ENCODE measurements around the gene TVP23C.

TVP23C gene

DNA sequence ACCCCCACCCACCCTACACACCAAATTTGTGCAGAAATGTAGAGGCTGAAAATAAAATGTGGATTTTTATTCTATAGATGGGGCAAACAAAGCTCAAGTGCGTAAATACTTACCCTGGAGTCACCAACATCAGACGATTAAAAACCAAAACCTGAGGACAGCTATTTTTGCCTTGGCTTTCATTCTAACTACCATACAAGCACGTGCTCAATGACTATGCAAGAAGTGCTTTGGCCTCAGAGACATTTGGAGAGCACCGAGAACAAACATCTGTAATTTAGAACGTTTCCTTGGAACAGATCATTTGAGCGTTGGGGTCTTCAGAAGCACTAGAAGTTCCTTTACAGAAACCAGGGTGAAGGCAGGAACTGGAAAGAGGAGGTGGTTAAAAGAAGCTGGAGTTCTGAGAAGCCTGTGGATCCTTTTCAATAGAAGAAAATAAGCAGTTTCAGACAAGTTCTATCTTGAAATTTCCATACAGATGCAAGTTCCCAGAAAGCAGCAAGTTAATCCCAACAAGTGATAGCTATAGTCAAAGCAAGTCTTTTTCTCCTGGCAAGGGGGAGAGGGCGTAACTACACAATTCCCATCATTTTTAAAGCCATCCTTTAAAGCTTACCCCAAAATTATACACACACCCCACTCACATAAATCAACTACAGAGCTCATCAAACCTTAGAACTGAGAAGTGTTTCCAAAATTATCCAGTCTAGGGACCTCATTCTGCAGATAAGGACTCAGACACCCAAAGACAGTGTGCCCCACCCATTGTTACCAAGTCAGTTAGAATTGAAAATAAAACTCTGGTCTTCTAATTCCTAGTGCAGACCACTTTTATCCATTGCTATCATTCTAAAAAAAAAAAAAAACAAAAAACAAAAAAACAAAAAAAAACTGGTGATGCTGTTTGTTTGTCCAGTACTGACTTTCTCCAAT lies 66.3 kb downstream of the TVP23C start:
- no peaks in the 10 kb centered on the region for H4K20me1 ChIP-seq (ENCODE audit: insufficient read depth, low read length)
- no peaks in the 10 kb centered on the region for H3K27me3 ChIP-seq (ENCODE audit: insufficient read depth, low read length)
- TF ChIP-seq, protein P1, sequence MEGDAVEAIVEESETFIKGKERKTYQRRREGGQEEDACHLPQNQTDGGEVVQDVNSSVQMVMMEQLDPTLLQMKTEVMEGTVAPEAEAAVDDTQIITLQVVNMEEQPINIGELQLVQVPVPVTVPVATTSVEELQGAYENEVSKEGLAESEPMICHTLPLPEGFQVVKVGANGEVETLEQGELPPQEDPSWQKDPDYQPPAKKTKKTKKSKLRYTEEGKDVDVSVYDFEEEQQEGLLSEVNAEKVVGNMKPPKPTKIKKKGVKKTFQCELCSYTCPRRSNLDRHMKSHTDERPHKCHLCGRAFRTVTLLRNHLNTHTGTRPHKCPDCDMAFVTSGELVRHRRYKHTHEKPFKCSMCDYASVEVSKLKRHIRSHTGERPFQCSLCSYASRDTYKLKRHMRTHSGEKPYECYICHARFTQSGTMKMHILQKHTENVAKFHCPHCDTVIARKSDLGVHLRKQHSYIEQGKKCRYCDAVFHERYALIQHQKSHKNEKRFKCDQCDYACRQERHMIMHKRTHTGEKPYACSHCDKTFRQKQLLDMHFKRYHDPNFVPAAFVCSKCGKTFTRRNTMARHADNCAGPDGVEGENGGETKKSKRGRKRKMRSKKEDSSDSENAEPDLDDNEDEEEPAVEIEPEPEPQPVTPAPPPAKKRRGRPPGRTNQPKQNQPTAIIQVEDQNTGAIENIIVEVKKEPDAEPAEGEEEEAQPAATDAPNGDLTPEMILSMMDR (IDR thresholded peaks at IDR 0.05; ENCODE audit: low read length), result no peak
- TF ChIP-seq EZH2 (IDR thresholded peaks at IDR 0.05; ENCODE audit: borderline replicate concordance, low read length), result no peak
- no peaks in the 10 kb centered on the region for H3F3A ChIP-seq (ENCODE audit: insufficient read depth, low read length)
- H3K79me2 ChIP-seq (ENCODE audit: insufficient read depth, low read length), result no peaks in the 10 kb centered on the region
- no peaks in the 10 kb centered on the region for H3K9me2 ChIP-seq (ENCODE audit: low read depth, low read length)
- H2AFZ ChIP-seq (ENCODE audit: low read length), result no peak overlapping the region
- no peaks in the 10 kb centered on the region for H3K4me1 ChIP-seq (ENCODE audit: insufficient read depth, low read length, severe bottlenecking)
- no peak overlapping the region for H3K4me2 ChIP-seq (ENCODE audit: low read length)
- H3K27ac ChIP-seq (ENCODE audit: low read depth, low read length, poor library complexity, severe bottlenecking), result no peak overlapping the region
- no peak overlapping the region for H3K9ac ChIP-seq (ENCODE audit: low read length)
- no peak overlapping the region for H3K4me3 ChIP-seq (ENCODE audit: low read depth, low read length, poor library complexity, severe bottlenecking)
- no peaks in the 10 kb centered on the region for H3K9me3 ChIP-seq (ENCODE audit: low read length)
- H3K36me3 ChIP-seq (ENCODE audit: insufficient read depth, low read length), result no peaks in the 10 kb centered on the region

DNA sequence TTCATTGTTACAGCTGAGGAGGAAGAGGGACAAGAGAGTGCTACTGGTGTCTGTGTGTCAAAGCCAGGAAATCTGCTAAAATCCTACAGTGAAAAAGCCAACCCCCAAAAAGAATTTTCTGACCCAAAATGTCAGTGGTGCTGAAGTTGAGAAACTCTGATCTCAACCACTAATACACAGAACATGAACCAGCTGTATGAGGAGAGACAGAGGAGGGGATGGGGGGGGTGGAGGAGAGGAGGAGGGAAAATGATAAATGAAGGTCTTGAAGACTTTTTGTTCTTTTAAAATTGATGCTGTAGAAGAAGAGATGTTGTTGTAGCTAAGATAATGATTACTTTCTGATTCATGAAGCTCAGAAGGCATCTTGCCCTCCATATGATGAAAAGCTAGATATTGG lies 68.5 kb downstream of the TVP23C start:
- Histone ChIP-seq H3K4me3 (ENCODE audit: low read depth, low read length, poor library complexity, severe bottlenecking) (no peak overlapping the region), H3K4me2 (ENCODE audit: low read length) (no peak overlapping the region)

DNA sequence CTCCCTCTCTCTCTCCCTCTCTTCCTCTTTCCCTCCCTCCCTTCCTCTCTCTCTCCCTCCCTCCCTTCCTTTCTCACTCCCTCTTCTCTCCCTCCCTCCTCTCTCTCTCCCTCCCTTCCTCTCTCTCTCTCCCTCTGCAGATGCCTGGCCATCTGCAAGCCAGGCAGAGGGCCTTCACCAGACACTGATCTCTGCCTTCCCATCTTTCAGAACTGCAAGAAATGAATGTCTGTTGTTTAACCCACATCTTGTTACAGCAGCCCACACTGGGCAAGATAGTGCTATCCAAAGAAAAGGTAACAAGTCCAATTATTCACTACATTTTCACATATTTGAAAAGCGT lies 69.6 kb downstream of the TVP23C start:
- H3K9ac ChIP-seq (ENCODE audit: low read length), result no peak overlapping the region
- H3K79me2 ChIP-seq (ENCODE audit: insufficient read depth, low read length), result no peaks in the 10 kb centered on the region
- no peaks in the 10 kb centered on the region for H3K27me3 ChIP-seq (ENCODE audit: insufficient read depth, low read length)
- H3K9me3 ChIP-seq (ENCODE audit: low read length), result no peaks in the 10 kb centered on the region
- H3K27ac ChIP-seq (ENCODE audit: low read depth, low read length, poor library complexity, severe bottlenecking), result no peak overlapping the region
- H3K4me3 ChIP-seq (ENCODE audit: low read depth, low read length, poor library complexity, severe bottlenecking), result no peak overlapping the region
- no peak overlapping the region for H3K4me2 ChIP-seq (ENCODE audit: low read length)
- H3K9me2 ChIP-seq (ENCODE audit: low read depth, low read length), result no peaks in the 10 kb centered on the region
- no peaks in the 10 kb centered on the region for H3K36me3 ChIP-seq (ENCODE audit: insufficient read depth, low read length)
- no peaks in the 10 kb centered on the region for H4K20me1 ChIP-seq (ENCODE audit: insufficient read depth, low read length)
- no peaks in the 10 kb centered on the region for H3F3A ChIP-seq (ENCODE audit: insufficient read depth, low read length)
- TF ChIP-seq, protein P1 (IDR thresholded peaks at IDR 0.05; ENCODE audit: low read length), result no peak
- no peak for TF ChIP-seq EZH2 (IDR thresholded peaks at IDR 0.05; ENCODE audit: borderline replicate concordance, low read length)
- H2AFZ ChIP-seq (ENCODE audit: low read length), result no peak overlapping the region
- H3K4me1 ChIP-seq (ENCODE audit: insufficient read depth, low read length, severe bottlenecking), result no peaks in the 10 kb centered on the region

More for the DNA sequence above, 68.5 kb downstream of the TVP23C start:
- no peaks in the 10 kb centered on the region for H3K36me3 ChIP-seq (ENCODE audit: insufficient read depth, low read length)
- H2AFZ ChIP-seq (ENCODE audit: low read length), result no peak overlapping the region
- H3K9me3 ChIP-seq (ENCODE audit: low read length), result no peaks in the 10 kb centered on the region
- no peak overlapping the region for H3K27ac ChIP-seq (ENCODE audit: low read depth, low read length, poor library complexity, severe bottlenecking)
- H3K9ac ChIP-seq (ENCODE audit: low read length), result no peak overlapping the region
- H3F3A ChIP-seq (ENCODE audit: insufficient read depth, low read length), result no peaks in the 10 kb centered on the region
- no peaks in the 10 kb centered on the region for H3K27me3 ChIP-seq (ENCODE audit: insufficient read depth, low read length)
- TF ChIP-seq, protein P1 (IDR thresholded peaks at IDR 0.05; ENCODE audit: low read length), result no peak
- TF ChIP-seq EZH2 (IDR thresholded peaks at IDR 0.05; ENCODE audit: borderline replicate concordance, low read length), result no peak
- no peaks in the 10 kb centered on the region for H4K20me1 ChIP-seq (ENCODE audit: insufficient read depth, low read length)
- H3K79me2 ChIP-seq (ENCODE audit: insufficient read depth, low read length), result no peaks in the 10 kb centered on the region
- no peaks in the 10 kb centered on the region for H3K4me1 ChIP-seq (ENCODE audit: insufficient read depth, low read length, severe bottlenecking)
- no peaks in the 10 kb centered on the region for H3K9me2 ChIP-seq (ENCODE audit: low read depth, low read length)
